H54 (cell line): ENCODE results near the gene SERPINB8.
"Not testable (repeated sequence)": the region's sequence is repeated elsewhere in the genome, so short reads cannot be mapped to it uniquely, and the experiment has no call there.

Experiments used
- DNase-seq: peaks from one replicate; pipeline ENCODE4 v3.0.0; 2011; ENCODE audit warnings: low spot score, mixed read lengths; ENCODE audit not compliant: insufficient read length
- FAIRE-seq: peaks from 3 replicates; lab custom pipeline; 2011; peaks lifted over from hg19 to GRCh38; lab: Jason Lieb, UNC
- POLR2A ChIP-seq: IDR thresholded peaks from 2 replicates; pipeline ENCODE4 v1.6.1; 2011; ENCODE audit warnings: low read depth, mild to moderate bottlenecking, low read length

SERPINB8 gene, protein sequence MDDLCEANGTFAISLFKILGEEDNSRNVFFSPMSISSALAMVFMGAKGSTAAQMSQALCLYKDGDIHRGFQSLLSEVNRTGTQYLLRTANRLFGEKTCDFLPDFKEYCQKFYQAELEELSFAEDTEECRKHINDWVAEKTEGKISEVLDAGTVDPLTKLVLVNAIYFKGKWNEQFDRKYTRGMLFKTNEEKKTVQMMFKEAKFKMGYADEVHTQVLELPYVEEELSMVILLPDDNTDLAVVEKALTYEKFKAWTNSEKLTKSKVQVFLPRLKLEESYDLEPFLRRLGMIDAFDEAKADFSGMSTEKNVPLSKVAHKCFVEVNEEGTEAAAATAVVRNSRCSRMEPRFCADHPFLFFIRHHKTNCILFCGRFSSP

GRCh38 chr18:63969942-63970808 lies at the start of gene SERPINB8:
Gene SERPINB8, plus strand, starts transcription at chr18:63970081. Its CDS starts 8,228 bp downstream, at chr18:63978309.
- 0 out of 2 replicates have a peak, but pooled peaks have one; percentile 29 for TF ChIP-seq POLR2A
- peak; percentile 61 for DNase-seq
- peak; percentile 66 for FAIRE-seq

GRCh38 chr18:63922049-63922448 lies 47.8 kb upstream of the SERPINB8 start:
- DNase-seq = no peak
- FAIRE-seq = no peak

GRCh38 chr18:63924551-63924950 lies 45.3 kb upstream of the SERPINB8 start:
- no peak for FAIRE-seq
- DNase-seq = no peak

More at GRCh38 chr18:63922049-63922448, 47.8 kb upstream of the SERPINB8 start:
- TF ChIP-seq POLR2A = no peak

DNA sequence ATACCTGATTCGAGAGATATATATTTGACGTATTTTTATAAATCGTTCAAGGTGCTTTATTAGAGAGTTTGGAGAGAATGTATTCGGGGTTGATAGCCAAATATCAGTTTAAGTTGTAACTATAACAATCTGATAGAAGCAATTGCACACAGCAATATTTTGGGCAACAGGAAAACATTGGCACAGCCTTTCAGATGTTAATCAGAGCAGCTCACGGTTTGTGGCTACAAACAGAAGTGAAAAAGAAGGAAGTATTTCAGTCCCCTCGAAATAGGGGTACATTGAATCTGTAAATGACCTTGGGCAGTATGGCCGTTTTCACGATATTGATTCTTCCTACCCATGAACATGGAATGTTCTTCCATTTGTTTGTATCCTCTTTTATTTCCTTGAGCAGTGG lies 41.5 kb upstream of the SERPINB8 start:
- TF ChIP-seq POLR2A = no peak
- DNase-seq = no peak
- FAIRE-seq = no peak

More at GRCh38 chr18:63924551-63924950, 45.3 kb upstream of the SERPINB8 start:
- no peak for TF ChIP-seq POLR2A

GRCh38 chr18:63929369-63929768 lies 40.5 kb upstream of the SERPINB8 start:
- not testable (repeated sequence) for FAIRE-seq, DNase-seq

DNA sequence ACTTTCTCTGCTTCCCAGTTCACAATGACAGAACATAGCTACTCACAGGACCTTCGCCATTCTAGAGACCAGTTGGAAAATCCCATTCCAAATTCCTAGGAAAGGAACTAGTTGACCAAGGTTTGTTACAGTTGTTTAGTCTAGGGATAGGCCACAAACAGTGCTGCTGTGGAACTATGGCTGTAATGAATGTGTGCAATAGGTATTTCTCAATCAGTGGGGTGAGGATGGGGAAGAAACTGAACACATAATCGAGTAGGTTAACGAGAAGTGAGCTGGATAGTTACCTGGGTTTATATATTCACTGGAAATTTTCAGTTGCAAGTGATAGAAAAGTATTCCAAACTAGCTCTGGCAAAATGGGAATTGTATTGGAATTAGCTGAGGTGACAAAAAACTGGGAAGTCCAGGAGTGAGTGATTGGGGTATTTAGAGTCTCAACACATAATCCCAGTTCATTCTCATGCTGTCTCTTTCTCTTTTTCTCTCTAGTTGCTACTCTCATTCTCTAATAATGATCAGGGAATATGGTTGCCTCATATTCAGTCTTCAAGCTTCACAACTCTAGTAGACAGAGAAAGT lies 39.0 kb upstream of the SERPINB8 start:
- TF ChIP-seq POLR2A = no peak
- FAIRE-seq (no peak), DNase-seq (no peak)

- TF ChIP-seq POLR2A = no peak
- DNase-seq (peak; percentile 13), FAIRE-seq (no peak)
Observed at GRCh38 chr18:63936156-63936931, 33.5 kb upstream of the SERPINB8 start.

DNA sequence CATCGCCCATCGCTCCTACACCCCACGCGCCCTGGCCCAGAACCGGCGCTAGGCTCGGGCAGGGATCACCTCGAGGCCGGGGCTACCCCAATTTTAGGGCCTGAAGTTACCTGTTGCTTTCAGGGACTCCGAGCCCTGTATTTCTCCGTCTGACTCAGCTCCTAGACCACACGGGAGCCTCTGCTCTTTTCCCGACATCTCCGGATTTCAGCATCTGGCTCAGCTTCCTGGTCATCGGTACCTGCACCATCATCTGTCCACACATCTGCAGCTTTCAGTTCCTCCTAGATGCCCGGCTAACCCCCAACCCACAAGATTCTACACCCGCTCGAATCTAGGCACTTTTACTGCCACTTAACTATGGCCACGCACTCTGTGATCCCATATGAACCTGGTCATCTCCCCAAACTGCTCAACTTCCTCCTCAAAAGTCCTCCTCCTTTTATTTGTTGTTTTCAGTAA lies 32.9 kb upstream of the SERPINB8 start:
- FAIRE-seq (no peak), DNase-seq (no peak)
- TF ChIP-seq POLR2A = no peak

DNA sequence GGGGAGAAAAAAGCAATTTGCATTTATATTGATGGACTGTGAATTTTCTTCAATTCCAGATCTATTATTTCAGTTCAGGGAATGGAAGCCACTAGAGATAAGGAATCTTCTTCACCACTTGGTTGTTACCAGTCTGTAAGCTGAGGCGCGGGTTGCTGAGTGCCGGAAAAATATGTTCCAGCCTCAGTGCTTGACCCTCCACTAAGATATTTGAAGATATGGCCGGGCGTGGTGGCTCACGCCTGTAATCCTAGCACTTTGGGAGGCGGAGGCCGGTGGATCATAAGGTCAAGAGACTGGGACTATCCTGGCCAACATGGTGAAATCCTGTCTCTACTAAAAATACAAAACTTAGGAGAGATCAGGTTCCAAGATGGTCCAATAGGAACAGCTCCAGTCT lies 29.9 kb upstream of the SERPINB8 start:
- no peak for TF ChIP-seq POLR2A
- FAIRE-seq (no peak), DNase-seq (no peak)

DNA sequence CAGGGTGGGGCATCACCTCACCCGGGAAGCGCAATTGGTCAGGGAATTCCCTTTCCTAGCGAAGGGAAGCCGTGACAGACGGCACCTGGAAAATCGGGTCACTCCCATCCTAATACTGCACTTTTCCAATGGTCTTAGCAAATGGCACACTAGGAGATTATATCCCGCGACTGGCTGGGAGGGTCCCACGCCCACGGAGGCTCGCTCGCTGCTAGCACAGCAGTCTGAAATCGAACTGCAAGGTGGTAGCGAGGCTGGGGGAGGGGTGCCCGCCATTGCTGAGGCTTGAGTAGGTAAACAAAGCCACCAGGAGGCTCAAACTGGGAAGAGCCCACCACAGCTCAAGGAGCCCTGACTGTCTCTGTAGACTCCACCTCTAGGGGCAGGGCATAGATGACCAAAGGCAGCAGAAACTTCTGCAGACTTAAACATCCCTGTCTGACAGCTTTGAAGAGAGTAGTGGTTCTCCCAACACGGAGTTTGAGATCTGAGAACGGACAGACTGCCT lies 29.3 kb upstream of the SERPINB8 start:
- FAIRE-seq, DNase-seq: not testable (repeated sequence)

DNA sequence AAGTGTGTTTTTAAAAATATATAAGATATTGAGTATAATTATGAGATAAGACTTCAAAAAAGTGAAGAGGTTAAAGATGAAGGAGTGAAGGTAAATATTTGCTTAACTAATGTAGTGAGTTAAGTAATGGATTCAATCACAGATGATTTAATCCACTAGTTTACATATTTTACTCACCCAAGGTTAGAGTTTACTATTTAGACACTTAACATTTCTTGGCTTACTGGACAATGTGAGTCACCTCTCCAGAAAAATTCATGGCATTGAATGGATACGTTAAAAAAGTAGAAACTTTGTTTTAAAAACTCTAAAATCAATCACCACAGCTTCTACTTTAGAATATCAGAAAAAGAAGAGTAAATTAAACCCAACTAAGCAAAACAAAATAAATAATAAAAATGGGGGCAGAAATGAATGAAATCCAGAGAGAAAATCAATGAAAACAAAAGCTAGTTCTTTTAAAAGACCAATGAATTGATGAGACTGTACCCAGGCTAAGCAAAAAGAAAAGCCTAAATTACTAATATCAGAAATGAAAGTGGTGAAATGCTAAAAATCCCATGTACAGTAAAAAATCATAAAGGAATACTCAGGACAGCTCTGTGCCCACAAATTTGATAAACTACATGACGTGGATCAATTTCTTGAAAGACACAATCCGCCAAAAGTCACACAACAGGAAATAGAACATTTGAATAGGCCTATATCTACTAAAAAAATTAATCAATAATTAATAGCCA lies 22.7 kb upstream of the SERPINB8 start:
- TF ChIP-seq POLR2A = no peak
- no peak for DNase-seq
- no peak for FAIRE-seq

- FAIRE-seq (no peak), DNase-seq (no peak)
- no peak for TF ChIP-seq POLR2A
Observed at GRCh38 chr18:63949068-63949737, 20.7 kb upstream of the SERPINB8 start, which contains the start of gene HMSD. Gene HMSD, plus strand, starts transcription at chr18:63949301. Its CDS starts 4,155 bp downstream, at chr18:63953456.
